Amniotic stem cell (primary cell): ENCODE data around the gene PHF21B.
"Not testable (repeated sequence)": the region's sequence is repeated elsewhere in the genome, so short reads cannot be mapped to it uniquely, and the experiment has no call there.

Experiments used
- DNase-seq: peaks from one replicate; lab custom pipeline; 2025; lab: John Stamatoyannopoulos, UW

Gene PHF21B

DNA sequence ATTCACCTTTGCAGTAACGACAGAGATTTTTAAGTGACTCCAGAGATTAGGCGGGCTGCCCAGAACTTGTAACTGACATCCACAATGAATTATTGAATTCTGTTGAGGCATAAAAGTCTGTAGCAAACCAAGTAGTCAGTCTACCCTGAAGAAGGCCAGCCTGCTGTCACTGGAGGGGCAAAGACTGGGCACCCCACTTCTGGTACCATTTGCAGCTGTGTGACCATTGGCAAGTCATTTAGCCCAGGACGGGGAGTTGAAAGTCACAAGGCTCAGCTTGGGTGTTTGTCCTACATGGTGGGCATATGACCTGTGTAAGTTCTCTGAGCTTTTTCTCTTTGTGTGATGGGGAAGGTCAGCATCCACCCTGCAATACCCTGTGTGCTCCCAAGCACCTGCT lies 138.0 kb downstream of the PHF21B start:
- DNase-seq: no peak

GRCh38 chr22:44870021-44870420 lies 139.8 kb downstream of the PHF21B start:
- DNase-seq: peak; percentile 6

DNA sequence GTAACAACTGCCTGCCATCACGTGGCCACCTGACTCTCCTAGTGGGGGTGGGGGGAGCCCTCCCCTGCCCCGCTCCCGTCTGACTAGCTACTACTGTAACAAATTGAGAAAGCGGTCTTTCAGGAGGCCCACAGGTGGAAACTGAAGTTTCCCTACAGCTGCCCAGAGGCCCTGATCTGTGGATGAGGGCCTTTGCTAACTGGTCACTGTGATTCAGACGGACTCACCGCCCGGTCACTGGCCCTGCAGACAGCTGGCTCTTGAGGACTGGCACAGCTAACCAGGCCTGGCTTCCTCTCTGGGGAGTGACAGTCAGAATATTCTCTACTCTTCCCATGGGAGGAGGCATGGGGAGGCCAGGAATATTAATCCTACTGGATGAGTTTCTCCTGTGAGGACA lies 140.6 kb downstream of the PHF21B start:
- DNase-seq: no peak

- DNase-seq: no peak
These were observed 144.4 kb downstream of the PHF21B start for GRCh38 chr22:44865193-44866057.

- no peak for DNase-seq
These were observed 146.6 kb downstream of the PHF21B start for GRCh38 chr22:44862981-44863860.

- no peak for DNase-seq
These were observed 147.5 kb downstream of the PHF21B start for GRCh38 chr22:44862281-44862680.

GRCh38 chr22:44861245-44861644 lies 148.6 kb downstream of the PHF21B start:
- DNase-seq: no peak

DNA sequence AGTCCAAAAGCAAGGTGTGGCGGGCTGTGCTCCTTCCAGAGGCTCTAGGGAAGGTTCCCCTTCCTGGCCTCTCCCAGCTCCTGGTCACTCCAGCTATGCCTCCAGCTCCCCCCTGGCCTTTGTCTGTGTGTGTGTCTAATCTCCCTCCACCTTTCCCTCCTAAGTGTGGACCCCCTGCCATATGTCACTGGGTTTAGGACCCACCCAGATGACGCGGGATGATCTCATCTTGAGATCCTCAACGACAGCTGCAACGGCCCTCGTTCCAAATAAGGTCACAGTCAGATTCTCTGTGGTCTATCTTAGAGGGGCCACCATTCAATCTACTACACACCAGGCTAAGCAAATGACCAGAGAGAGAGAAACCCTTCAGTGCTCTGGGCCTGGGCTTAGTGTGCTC lies 149.5 kb downstream of the PHF21B start:
- DNase-seq: no peak

GRCh38 chr22:44859641-44860040 lies 150.2 kb downstream of the PHF21B start:
- DNase-seq: no peak

GRCh38 chr22:44858819-44859218 lies 151.0 kb downstream of the PHF21B start:
- not testable (repeated sequence) for DNase-seq

DNA sequence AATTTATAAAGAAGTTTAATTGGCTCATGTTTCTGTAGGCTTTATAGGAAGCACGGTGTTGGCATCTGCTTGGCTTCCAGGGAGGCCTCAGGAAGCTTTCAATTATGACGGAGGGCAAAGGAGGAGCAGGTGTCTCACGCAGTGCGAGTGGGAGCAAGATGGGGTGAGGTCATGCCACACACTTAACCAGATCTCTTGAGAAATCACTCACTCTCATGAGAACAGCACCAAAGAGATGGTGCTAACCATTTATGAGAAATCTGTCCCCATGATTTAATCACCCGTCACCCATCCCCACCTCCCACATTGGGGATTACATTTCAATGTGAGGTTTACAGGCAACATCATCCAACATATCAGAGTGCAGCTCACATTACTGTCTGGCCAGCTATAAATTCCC lies 153.9 kb downstream of the PHF21B start:
- DNase-seq: no peak

DNA sequence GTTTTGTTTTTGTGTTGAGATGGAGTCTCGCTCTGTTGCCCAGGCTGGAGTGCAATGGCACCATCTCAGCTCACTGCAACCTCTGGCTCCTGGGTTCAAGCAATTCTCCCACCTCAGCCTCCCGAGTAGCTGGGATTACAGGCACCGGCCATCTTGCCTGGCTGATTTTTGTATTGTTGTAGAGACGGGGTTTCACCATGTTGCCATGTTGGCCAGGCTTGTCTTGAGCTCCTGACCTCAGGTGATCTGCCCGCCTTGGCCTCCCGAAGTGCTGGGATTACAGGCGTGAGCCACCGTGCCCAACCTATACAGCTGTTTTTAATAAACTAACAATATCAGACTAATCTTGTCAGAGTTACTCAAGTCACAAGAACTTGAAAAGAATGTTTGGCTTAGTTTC lies 155.2 kb downstream of the PHF21B start:
- not testable (repeated sequence) for DNase-seq

DNA sequence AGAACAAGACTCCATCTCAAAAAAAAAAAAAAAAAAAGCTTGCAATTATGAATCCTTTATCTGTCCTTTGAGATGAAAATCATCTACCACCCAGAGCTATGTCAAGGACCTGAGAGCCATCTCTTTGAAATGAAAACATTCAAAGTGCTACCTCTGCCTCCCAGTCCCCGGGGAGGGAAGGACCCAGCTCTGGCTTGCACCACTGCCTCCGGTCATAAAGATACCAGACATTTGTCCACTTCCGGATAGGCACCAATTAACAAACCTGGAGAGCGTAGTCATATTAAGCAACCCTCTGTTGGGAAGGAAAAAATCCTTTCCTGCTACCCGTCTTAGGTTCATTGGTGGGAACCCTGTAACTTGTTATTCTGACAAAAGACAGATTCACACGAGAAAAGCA lies 158.9 kb downstream of the PHF21B start:
- no peak for DNase-seq

DNA sequence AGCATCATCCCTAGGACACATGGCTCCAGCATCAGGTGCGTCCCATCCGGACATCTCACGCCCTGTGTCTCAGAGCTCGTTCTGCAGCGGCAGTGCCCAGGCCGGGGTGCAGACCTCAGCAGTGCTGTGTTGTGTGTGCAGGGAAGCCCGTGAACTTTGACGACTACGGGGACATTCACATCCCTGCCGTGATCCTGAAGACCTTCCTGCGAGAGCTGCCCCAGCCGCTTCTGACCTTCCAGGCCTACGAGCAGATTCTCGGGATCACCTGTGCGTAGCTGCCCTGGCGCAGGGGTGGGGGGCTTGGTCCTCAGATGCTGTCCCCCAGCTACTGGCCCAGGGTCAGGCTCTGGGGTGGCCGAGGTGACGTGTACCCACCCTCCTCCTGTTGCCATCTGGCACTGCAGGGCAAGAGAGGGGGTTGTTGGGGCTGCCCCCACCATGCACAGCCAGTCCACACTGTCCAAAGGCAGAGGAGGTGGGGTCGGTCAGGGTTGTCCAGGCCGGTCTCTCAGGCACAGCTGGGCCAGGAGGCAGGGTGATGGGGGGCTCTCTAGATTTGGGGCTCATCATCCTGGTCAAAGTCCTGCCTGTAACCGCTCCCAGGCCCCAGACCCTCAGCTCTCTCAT lies 160.9 kb downstream of the PHF21B start:
- no peak for DNase-seq

GRCh38 chr22:44848296-44848741 lies 161.5 kb downstream of the PHF21B start:
- DNase-seq: no peak

DNA sequence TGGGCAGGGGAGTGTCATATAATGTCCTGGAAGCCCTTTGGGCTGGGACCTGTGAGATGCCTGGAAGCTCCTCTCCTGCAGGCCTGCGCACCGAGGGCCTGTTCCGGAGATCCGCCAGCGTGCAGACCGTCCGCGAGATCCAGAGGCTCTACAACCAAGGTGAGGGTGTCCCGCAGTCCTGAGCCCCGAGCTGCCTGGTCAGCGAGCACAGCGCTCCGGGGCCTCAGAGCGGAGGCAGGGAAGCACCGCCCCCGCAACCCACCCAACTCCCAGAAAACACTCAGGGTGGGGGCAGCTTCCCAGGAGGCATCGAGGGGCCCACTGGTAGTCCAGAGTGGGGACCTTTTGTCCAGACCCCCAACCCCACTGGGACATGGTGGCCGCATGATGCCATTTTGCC lies 161.9 kb downstream of the PHF21B start:
- DNase-seq: no peak

GRCh38 chr22:44847380-44847779 lies 162.4 kb downstream of the PHF21B start:
- no peak for DNase-seq

DNA sequence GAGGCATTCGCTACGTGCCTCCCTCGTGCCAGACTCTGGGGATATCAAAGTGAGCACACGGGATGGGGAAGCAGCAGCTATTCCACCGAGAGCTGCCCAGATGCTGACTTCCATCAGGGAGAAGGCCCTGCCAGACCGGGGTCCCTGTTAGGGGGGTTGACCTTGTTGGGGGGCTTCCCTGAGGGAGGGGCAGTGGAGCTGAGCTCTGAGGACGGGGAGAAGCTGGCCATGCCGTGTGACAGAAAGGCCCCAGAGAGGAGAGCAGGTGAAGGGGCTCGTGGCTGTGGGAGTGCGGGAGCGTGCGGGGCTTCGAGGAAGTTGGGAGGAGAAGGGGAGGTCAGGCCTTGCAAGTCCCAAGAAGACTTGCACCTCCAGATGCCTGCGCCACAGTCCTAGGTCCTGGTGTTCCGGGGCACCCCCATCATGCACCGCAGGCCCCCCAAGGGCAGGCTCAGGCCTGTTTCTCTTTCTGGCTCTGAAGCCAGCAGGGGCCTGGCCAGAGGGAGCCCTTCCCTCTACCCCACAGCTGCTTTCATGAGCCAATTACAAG lies 163.0 kb downstream of the PHF21B start:
- no peak for DNase-seq

GRCh38 chr22:44845796-44846720 lies 163.7 kb downstream of the PHF21B start:
- DNase-seq: no peak

DNA sequence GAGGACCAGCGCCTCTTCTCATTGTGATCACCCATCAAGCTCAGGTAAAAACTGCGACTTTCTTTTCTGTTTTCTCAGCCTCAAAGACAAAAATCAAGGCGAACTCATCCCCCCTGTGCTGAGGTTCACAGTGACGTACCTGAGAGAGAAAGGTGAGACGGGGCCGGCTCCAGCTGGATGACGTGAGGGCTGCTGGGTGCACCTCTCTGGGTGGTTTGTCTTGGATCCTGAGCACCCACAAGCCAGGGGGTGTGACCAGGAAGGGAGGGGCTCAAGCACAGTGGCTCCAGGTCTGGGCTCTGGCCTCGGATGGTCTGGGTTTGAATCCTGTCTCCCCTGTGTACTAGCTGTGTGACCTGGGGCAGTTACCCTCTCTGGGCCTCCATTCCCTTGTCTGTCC lies 164.6 kb downstream of the PHF21B start:
- DNase-seq: no peak

DNA sequence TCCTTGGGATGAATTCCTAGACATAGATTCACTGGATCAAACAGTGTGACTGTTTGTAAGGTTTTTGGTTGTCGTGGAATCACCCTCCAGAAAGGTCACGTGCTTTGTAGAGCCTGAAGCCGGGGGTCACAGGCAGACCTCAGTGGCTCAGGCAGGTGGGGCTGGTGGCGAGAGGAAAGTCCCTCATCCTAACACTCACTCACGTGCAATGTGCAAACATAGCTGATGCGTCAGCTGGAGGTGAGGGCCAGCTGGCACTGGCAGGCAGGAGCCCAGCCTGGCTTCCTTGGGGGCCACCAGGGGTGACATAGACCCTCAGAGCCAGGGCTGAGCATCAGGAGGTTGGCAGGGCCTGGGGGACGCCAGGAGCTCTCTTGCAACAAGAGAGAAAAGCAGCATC lies 167.4 kb downstream of the PHF21B start:
- no peak for DNase-seq
